Fibroblast of lung (primary cell): ENCODE measurements around the gene ESPNL. TPM values are rescaled to one million over a fixed set of nuclear protein-coding genes. Genes with fewer than 3 reads are reported as not detected.

ENCODE experiments used
- DNase-seq, 2 donors: peaks; one replicate each; pipeline versions ENCODE4 v3.0.0 to v3.0.0-alpha.2; 2010; ENCODE audit warnings: low read depth in 2 of 2
- H2AFZ ChIP-seq: 2 replicates; pipeline ENCODE4 v1.5.1; 2012; ENCODE audit warnings: low read length, control low read depth, inconsistent platforms
- H3K27ac ChIP-seq: 2 replicates; pipeline ENCODE4 v1.5.1; 2011; ENCODE audit warnings: low read length, control low read depth; ENCODE audit not compliant: insufficient read depth
- H3K27me3 ChIP-seq: 2 replicates; pipeline ENCODE4 v1.5.1; 2011; ENCODE audit warnings: mild to moderate bottlenecking, low read length; ENCODE audit not compliant: control insufficient read depth, insufficient read depth
- H3K36me3 ChIP-seq: 2 replicates; pipeline ENCODE4 v1.5.1; 2011; ENCODE audit warnings: low read length; ENCODE audit not compliant: control insufficient read depth, insufficient read depth
- H3K4me1 ChIP-seq: 2 replicates; pipeline ENCODE4 v1.5.1; 2011; ENCODE audit warnings: low read length; ENCODE audit not compliant: control insufficient read depth, insufficient read depth; ENCODE audit errors: extremely low read depth
- H3K4me2 ChIP-seq: 2 replicates; pipeline ENCODE4 v1.5.1; 2011; ENCODE audit warnings: low read length, control low read depth; ENCODE audit not compliant: insufficient read depth; ENCODE audit errors: extremely low read depth
- H3K4me3 ChIP-seq, 4 experiments: fragments of 200-600 bp in 1 of 4; sonication (generic) in 1 of 4; replicated peaks in 1 of 4; 2 replicates each; pipeline ENCODE4 v1.5.1; 2011 to 2016; ENCODE audit warnings: low read length in 4 of 4, low read depth in 3 of 4, mild to moderate bottlenecking in 3 of 4, control low read depth in 2 of 4, inconsistent platforms in 1 of 4, mixed read lengths in 1 of 4; ENCODE audit not compliant: insufficient read depth in 1 of 4; ENCODE audit errors: control extremely low read depth in 1 of 4
- H3K79me2 ChIP-seq: 2 replicates; pipeline ENCODE4 v1.5.1; 2012; ENCODE audit warnings: mild to moderate bottlenecking, low read length, inconsistent platforms; ENCODE audit not compliant: control insufficient read depth, insufficient read depth
- H3K9ac ChIP-seq: 2 replicates; pipeline ENCODE4 v1.5.1; 2011; ENCODE audit warnings: mild to moderate bottlenecking, low read length, control low read depth; ENCODE audit not compliant: insufficient read depth
- H3K9me3 ChIP-seq: 2 replicates; pipeline ENCODE4 v1.5.1; 2012; ENCODE audit warnings: low read depth, low read length; ENCODE audit not compliant: control insufficient read depth, insufficient read depth
- H4K20me1 ChIP-seq: 2 replicates; pipeline ENCODE4 v1.5.1; 2011; ENCODE audit warnings: low read length; ENCODE audit not compliant: control insufficient read depth, insufficient read depth; ENCODE audit errors: extremely low read depth
- EZH2 ChIP-seq: IDR thresholded peaks from 2 replicates; pipeline ENCODE4 v1.5.1; 2012; ENCODE audit warnings: low read length, control low read depth, mild to moderate bottlenecking; ENCODE audit errors: missing control alignments
- polyA plus RNA-seq, 2 donors: library from polyadenylated mRNA; depleted of rRNA in 1 of 2; stranded (reverse) in 1 of 2; unstranded in 1 of 2; fragments of >200 nt; gene quantifications; 2 replicates each; pipeline ENCODE4 v1.2.1, GENCODE V29; 2011 to 2012; ENCODE audit warnings: missing spikeins in 1 of 2
- total RNA-seq: library from RNA; depleted of rRNA; stranded (reverse); fragments of >200 nt; gene quantifications from 2 replicates; pipeline ENCODE4 v1.2.1, GENCODE V29; 2014
- TF ChIP-seq, protein P1 (sequence below), 2 donors: IDR thresholded peaks in 1 of 2; conservative IDR thresholded peaks in 1 of 2; 1 replicate in 1 of 2; 2 replicates in 1 of 2; pipeline ENCODE4 v1.5.1; 2011 to 2012; ENCODE audit warnings: low read length in 2 of 2, control low read depth in 1 of 2, inconsistent platforms in 1 of 2, low read depth in 1 of 2, mild to moderate bottlenecking in 1 of 2

The ESPNL gene
- total and polyA plus RNA-seq, 2 donors (not counting 1 experiment from before 2014, with no cell fraction given): 0.79 to 2.8 TPM

DNA sequence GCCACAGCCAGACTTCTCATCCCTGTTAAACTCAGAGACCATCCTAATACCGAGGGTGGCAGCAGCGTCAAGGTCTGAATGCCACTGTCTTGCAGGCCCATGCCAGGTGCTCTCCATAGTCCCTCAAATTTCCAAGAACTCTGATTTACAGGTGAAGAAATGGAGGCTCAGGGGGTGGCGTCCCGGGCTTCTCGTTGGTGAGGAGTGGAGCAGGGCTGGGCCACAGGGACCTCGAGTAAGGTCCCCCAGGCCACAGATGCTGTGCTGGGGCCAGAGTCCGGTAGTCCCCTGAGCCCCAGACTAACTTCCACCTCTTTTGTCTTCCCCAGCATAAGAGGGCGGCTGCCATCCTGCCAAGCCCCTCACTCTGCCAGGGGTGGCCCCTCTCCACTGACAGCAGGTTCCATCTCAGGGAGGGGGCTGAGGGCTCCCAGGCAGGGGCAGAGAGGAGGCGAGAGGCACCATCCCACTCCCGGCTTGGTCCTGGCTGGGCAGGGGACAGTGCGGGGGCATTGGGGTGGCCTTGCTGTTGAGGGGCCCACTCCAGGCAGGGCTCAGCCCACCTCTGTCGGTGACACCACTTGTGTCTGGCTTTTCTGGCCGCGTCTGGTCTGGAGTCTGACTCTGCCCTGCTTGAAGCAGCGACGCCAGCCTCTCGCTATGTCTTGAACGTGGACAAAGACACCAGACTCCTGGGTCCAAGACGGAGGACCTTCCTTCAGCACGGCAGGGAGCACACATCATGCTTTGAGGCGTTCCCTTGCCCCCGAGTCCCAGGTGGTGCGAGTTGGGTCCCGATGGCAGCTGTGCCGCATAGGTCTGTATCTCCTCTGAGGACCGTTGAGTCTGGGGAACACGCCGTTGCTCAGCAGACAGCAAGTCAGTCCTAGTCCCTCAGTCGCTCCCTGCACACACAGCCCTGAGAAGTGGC is 22.4 kb downstream of the ESPNL start:
- no peak overlapping the region for H2AFZ ChIP-seq
- no peak for DNase-seq

DNA sequence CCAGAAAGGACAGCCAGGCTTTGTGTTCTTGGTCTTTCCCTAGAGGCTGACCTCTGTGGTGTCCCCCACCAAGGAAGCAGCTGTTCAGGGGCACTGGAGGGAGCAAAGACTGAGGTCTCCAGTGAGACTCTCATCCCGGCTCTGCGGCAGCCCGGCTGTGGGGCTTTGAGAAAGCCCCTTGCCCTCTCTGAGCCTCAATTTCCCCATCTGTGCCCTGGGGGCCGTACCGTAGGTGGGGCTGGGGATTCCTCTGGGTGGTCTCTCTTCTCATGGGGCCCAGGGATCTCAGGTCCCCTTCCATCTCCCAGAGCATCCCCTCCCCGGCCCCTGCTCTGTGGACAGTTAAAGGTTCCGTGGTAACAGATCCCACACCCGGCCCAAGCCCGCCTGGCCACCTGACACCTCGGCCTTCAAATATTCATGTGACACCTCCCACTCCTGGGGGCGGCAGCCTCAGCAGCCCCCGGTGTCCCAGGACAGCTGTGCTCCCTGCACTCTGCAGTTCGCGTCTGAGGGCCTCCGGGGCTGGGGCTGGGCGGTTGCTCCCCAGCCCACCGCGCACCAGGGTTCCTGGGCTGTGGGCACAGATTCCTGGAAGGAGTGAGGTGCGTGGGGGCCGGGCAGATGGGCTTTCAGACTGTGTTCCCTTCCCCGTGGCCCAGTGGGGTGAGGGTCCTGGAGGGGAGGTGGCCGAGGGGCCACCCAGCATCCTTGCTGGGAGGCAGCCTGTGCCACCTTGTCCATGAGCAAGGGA is 23.3 kb downstream of the ESPNL start:
- no peak overlapping the region for H3K9ac ChIP-seq
- no peak overlapping the region for H3K4me3 ChIP-seq
- no peaks in the 10 kb centered on the region for H4K20me1 ChIP-seq
- no peak overlapping the region for H2AFZ ChIP-seq
- H3K36me3 ChIP-seq: no peaks in the 10 kb centered on the region
- TF ChIP-seq, protein P1, sequence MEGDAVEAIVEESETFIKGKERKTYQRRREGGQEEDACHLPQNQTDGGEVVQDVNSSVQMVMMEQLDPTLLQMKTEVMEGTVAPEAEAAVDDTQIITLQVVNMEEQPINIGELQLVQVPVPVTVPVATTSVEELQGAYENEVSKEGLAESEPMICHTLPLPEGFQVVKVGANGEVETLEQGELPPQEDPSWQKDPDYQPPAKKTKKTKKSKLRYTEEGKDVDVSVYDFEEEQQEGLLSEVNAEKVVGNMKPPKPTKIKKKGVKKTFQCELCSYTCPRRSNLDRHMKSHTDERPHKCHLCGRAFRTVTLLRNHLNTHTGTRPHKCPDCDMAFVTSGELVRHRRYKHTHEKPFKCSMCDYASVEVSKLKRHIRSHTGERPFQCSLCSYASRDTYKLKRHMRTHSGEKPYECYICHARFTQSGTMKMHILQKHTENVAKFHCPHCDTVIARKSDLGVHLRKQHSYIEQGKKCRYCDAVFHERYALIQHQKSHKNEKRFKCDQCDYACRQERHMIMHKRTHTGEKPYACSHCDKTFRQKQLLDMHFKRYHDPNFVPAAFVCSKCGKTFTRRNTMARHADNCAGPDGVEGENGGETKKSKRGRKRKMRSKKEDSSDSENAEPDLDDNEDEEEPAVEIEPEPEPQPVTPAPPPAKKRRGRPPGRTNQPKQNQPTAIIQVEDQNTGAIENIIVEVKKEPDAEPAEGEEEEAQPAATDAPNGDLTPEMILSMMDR (conservative IDR thresholded peaks at IDR 0.05 in 1 of 2, IDR thresholded peaks at IDR 0.05 in 1 of 2; ENCODE audit: low read depth in 1 of 2, low read length in 2 of 2): no peak
- no peak for TF ChIP-seq EZH2
- no peaks in the 10 kb centered on the region for H3K79me2 ChIP-seq
- H3K9me3 ChIP-seq: no peaks in the 10 kb centered on the region
- H3K4me1 ChIP-seq: peaks cover 4% of the 10 kb centered on the region
- H3K27ac ChIP-seq: no peak overlapping the region
- no peak for DNase-seq
- H3K4me2 ChIP-seq: no peak overlapping the region
- peaks cover 7% of the 10 kb centered on the region for H3K27me3 ChIP-seq

More for the DNA sequence above, 22.4 kb downstream of the ESPNL start:
- peaks cover 9% of the 10 kb centered on the region for H3K27me3 ChIP-seq
- no peak overlapping the region for H3K4me3 ChIP-seq
- H3K36me3 ChIP-seq: no peaks in the 10 kb centered on the region
- no peak overlapping the region for H3K9ac ChIP-seq
- H3K79me2 ChIP-seq: no peaks in the 10 kb centered on the region
- H4K20me1 ChIP-seq: no peaks in the 10 kb centered on the region
- H3K4me2 ChIP-seq: no peak overlapping the region
- TF ChIP-seq EZH2: no peak
- TF ChIP-seq, protein P1 (conservative IDR thresholded peaks at IDR 0.05 in 1 of 2, IDR thresholded peaks at IDR 0.05 in 1 of 2; ENCODE audit: low read depth in 1 of 2, low read length in 2 of 2): no peak
- peaks cover 4% of the 10 kb centered on the region for H3K4me1 ChIP-seq
- no peaks in the 10 kb centered on the region for H3K9me3 ChIP-seq
- no peak overlapping the region for H3K27ac ChIP-seq

DNA sequence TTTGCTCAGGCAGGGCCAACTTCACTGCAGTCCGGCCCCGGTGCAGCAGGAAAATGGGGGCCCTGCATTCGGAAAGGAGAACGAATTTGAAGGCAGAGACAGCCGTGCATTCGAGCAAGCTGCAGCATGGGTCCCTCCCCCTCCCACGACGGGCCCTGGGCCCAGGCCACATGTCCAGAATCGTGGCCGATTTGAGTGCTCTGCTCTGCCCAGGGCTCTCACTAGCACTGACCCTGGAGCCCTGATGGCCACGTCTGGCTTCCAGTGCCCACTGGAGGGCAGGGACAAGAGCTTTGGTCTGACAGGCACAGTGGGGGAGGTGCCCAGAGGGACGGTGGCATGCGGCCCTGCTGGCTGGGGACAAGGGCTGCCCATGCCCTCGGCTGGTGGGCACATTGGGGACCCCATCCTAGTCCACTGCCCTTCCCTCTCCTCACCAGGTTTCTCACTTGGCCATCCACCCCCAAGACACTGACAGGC is 23.9 kb downstream of the ESPNL start:
- Histone ChIP-seq H3K79me2 (no peaks in the 10 kb centered on the region), H3K9ac (no peak overlapping the region), H4K20me1 (no peaks in the 10 kb centered on the region), H3K36me3 (no peaks in the 10 kb centered on the region), H3K9me3 (no peaks in the 10 kb centered on the region), H3K4me3 (no peak overlapping the region), H3K4me2 (no peak overlapping the region), H2AFZ (no peak overlapping the region), H3K4me1 (peaks cover 4% of the 10 kb centered on the region), H3K27me3 (peaks cover 7% of the 10 kb centered on the region), H3K27ac (no peak overlapping the region)
- DNase-seq: no peak
- no peak for TF ChIP-seq EZH2
- TF ChIP-seq, protein P1 (conservative IDR thresholded peaks at IDR 0.05 in 1 of 2, IDR thresholded peaks at IDR 0.05 in 1 of 2; ENCODE audit: low read depth in 1 of 2, low read length in 2 of 2): no peak
